A673 (cell line): ENCODE measurements around the gene SETD3. TPM values are rescaled to one million over a fixed set of nuclear protein-coding genes. Genes with fewer than 3 reads are reported as not detected.
A peak's percentile ranks its signal among the peaks of the same experiment; 100 is the strongest.

Experiments
- BruUV-seq: library from RNA; stranded (reverse); fragments of 400-500 nt; replicated peaks from 2 replicates; lab custom pipeline; 2021; lab: Mats Ljungman, UMichigan
- CTCF ChIA-PET: fragments of 300-600 bp; sonication (Branson Sonifier 250); formaldehyde crosslinking; loops from one replicate; lab custom pipeline; 2022; ENCODE audit warnings: antibody characterized with exemption; lab: Charles Lee
- POLR2A ChIA-PET: fragments of 300-600 bp; sonication (Branson Sonifier 250); formaldehyde crosslinking; loops from one replicate; lab custom pipeline; 2022; ENCODE audit warnings: antibody characterized with exemption; ENCODE audit not compliant: low non-redundant PET; lab: Charles Lee
- DNase-seq: peaks from one replicate; pipeline ENCODE4 v3.0.0-alpha.2; 2015; ENCODE audit warnings: low spot score
- H3K27ac ChIP-seq: fragments of 200-600 bp; sonication (generic); 2 replicates; pipeline ENCODE4 v1.5.1; 2016; ENCODE audit warnings: mixed run types, low read depth, mild to moderate bottlenecking, mixed read lengths, antibody characterized with exemption, low read length; ENCODE audit not compliant: poor library complexity, severe bottlenecking
- H3K27me3 ChIP-seq: fragments of 200-600 bp; sonication (generic); replicated peaks from 2 replicates; pipeline ENCODE4 v1.6.1; 2017; ENCODE audit warnings: mixed run types, low read depth, mild to moderate bottlenecking, mixed read lengths, antibody characterized with exemption, low read length; ENCODE audit not compliant: insufficient read depth, poor library complexity
- H3K36me3 ChIP-seq: fragments of 200-600 bp; sonication (generic); 2 replicates; pipeline ENCODE4 v1.6.1; 2016; ENCODE audit warnings: mixed run types, mild to moderate bottlenecking, mixed read lengths, antibody characterized with exemption, low read length; ENCODE audit not compliant: insufficient read depth, poor library complexity, severe bottlenecking
- H3K4me1 ChIP-seq: fragments of 200-600 bp; sonication (generic); 2 replicates; pipeline ENCODE4 v1.6.1; 2017; ENCODE audit warnings: mixed run types, mild to moderate bottlenecking, mixed read lengths, antibody characterized with exemption, low read length; ENCODE audit not compliant: insufficient read depth, poor library complexity, severe bottlenecking
- H3K4me3 ChIP-seq: fragments of 200-600 bp; sonication (generic); 2 replicates; pipeline ENCODE4 v1.5.1; 2016; ENCODE audit warnings: low read depth, mixed run types, mild to moderate bottlenecking, mixed read lengths, low read length; ENCODE audit not compliant: poor library complexity, severe bottlenecking
- H3K9me3 ChIP-seq: fragments of 200-600 bp; sonication (generic); 2 replicates; pipeline ENCODE4 v1.6.1; 2016; ENCODE audit warnings: mixed run types, low read depth, mild to moderate bottlenecking, mixed read lengths, antibody characterized with exemption, low read length; ENCODE audit not compliant: poor library complexity, severe bottlenecking
- CTCF ChIP-seq: fragments of 300-800, 200-600 bp; sonication (generic); conservative IDR thresholded peaks from 2 replicates; pipeline ENCODE4 v1.5.1; 2017; ENCODE audit warnings: low read depth, mild to moderate bottlenecking, antibody characterized with exemption, low read length, moderate library complexity, mixed read lengths
- EZH2 ChIP-seq: fragments of 200-600 bp; sonication (generic); IDR thresholded peaks from 2 replicates; pipeline ENCODE4 v1.6.1; 2017; ENCODE audit warnings: borderline replicate concordance, low read depth, mild to moderate bottlenecking, mixed read lengths, antibody characterized with exemption, low read length; ENCODE audit not compliant: poor library complexity, severe bottlenecking
- intact Hi-C: fragments of 100-400 bp; cut with micrococcal nuclease; formaldehyde crosslinking; loops from one replicate; pipeline ENCODE4 v1.10.0; 2022; ENCODE audit not compliant: unreplicated experiment
- total RNA-seq: library from RNA; stranded (reverse); gene quantifications from 2 replicates; pipeline ENCODE4 v1.2.3, GENCODE V29; 2021

SETD3 gene
- total RNA-seq, 1 experiment from 2014 or later, result 46.4 TPM

DNA sequence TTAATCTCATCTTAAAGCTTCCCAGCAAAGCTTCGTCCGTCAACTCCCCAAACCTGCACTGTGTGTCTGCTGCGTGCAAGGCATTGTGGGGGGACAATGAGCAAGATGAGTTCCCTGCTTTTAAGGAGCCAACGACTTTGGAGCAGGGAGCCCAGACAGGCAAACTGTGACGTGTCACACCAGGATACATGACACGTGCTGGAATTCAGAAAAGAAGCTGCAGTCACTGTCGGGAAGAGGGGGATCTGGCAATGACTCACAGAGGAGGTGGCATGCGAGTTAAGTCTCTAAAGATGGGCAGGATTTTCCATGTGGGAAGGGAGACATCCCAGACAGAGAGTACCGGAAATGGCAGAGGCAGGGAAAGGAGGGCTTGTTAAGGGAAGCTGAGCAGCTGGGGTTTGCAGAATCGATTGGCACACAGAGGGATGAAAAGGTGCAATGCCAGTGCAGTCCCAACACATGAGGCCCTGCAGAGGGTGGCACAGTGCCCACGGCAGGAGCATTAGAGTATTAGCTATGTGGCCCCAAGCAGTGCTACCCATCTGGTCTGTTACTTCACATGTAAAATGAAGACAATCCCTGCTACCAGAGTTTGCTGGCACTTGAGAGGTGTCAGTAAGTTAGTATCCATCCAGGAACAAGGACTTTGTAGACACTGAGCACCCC, 52.9 kb downstream of the SETD3 start:
- H3K27me3 ChIP-seq, result no peaks in the 10 kb centered on the region
- H3K4me3 ChIP-seq, result no peak overlapping the region
- H3K36me3 ChIP-seq, result no peaks in the 10 kb centered on the region
- peaks cover 5% of the 10 kb centered on the region for H3K4me1 ChIP-seq
- peak; percentile 55 for DNase-seq
- TF ChIP-seq CTCF (no peak), EZH2 (no peak)
- ChIA-PET CTCF (no interaction called here), POLR2A (no interaction called here)
- no TSS peak for BruUV-seq
- no peak overlapping the region for H3K27ac ChIP-seq
- no peaks in the 10 kb centered on the region for H3K9me3 ChIP-seq
- intact Hi-C loops, result no loop called here

- Histone ChIP-seq H3K27me3 (no peaks in the 10 kb centered on the region), H3K4me3 (no peak overlapping the region), H3K36me3 (no peaks in the 10 kb centered on the region), H3K27ac (no peak overlapping the region), H3K4me1 (peaks cover 5% of the 10 kb centered on the region), H3K9me3 (no peaks in the 10 kb centered on the region)
- ChIA-PET CTCF (no interaction called here), POLR2A (no interaction called here)
- no TSS peak for BruUV-seq
- intact Hi-C loops, result no loop called here
- TF ChIP-seq EZH2, result no peak
- TF ChIP-seq CTCF, result no peak
- DNase-seq, result no peak
These were observed 53.8 kb downstream of the SETD3 start for GRCh38 chr14:99426813-99427346.

GRCh38 chr14:99426265-99426664, 54.4 kb downstream of the SETD3 start:
- Histone ChIP-seq H3K4me3 (no peak overlapping the region), H3K4me1 (peaks cover 5% of the 10 kb centered on the region), H3K27ac (no peak overlapping the region), H3K9me3 (no peaks in the 10 kb centered on the region), H3K27me3 (no peaks in the 10 kb centered on the region), H3K36me3 (no peaks in the 10 kb centered on the region)
- intact Hi-C loops, result no loop called here
- ChIA-PET POLR2A (interaction anchor here (0.6 kb wide), 1 partner anchor 18 kb away, joined by 3 read pairs; no protein-coding TSS in a partner anchor), CTCF (no interaction called here)
- TF ChIP-seq EZH2 (no peak), CTCF (no peak)
- no peak for DNase-seq
- no TSS peak for BruUV-seq
